ENCODE results near the gene PURB. TPM values are rescaled to one million over a fixed set of nuclear protein-coding genes. Genes with fewer than 3 reads are reported as not detected.

Gene PURB
- total RNA-seq, 4 donors from 2014 or later, result 20.9 to 32.1 (median 24.2) TPM

DNA sequence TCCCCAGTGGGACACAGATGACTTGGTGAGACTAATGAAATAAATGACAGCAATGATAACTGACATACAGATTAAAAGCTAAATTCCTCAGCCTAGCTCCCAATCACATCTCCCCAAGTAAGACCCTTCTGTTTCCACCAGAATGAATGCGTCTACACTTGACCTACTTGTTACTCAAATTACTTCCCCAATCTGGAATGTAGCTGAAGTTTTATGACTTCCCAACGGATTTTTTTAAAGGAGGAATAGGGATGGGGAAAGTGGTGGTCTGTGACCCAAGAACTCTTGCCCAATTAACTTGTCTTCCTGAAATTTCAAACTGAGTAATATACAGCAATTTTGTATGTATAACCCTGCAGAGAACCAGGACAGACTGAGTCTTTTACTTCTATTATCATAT, 46.6 kb downstream of the PURB start:
- ATAC-seq (ENCODE audit: low FRiP score) (no peak), DNase-seq (ENCODE audit: low spot score) (no peak)
- TF ChIP-seq, protein P1, sequence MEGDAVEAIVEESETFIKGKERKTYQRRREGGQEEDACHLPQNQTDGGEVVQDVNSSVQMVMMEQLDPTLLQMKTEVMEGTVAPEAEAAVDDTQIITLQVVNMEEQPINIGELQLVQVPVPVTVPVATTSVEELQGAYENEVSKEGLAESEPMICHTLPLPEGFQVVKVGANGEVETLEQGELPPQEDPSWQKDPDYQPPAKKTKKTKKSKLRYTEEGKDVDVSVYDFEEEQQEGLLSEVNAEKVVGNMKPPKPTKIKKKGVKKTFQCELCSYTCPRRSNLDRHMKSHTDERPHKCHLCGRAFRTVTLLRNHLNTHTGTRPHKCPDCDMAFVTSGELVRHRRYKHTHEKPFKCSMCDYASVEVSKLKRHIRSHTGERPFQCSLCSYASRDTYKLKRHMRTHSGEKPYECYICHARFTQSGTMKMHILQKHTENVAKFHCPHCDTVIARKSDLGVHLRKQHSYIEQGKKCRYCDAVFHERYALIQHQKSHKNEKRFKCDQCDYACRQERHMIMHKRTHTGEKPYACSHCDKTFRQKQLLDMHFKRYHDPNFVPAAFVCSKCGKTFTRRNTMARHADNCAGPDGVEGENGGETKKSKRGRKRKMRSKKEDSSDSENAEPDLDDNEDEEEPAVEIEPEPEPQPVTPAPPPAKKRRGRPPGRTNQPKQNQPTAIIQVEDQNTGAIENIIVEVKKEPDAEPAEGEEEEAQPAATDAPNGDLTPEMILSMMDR (IDR thresholded peaks at IDR 0.05), result no peak

DNA sequence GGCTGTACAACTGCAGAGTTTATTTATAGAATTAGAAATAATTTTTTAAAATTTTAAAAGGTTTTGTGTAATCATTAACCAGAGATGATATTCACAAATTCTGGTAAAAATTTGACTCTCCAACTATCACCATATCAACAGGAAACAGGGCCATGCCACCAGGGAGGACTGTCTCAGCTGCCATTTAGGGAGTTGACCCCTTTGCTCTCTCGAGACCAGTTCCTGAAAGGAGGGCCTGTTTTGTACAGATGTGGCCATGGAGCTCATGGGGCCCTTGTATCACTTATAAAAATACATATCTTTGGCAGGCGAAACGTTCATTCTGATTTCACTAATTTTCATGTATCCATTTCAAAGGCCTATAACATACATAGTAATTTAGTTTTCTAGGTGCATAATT, 57.8 kb downstream of the PURB start:
- ATAC-seq (ENCODE audit: low FRiP score), result no peak
- TF ChIP-seq, protein P1 (IDR thresholded peaks at IDR 0.05), result no peak
- no peak for DNase-seq (ENCODE audit: low spot score)

Other genes starting within 250 kb of the PURB start
- 10 to 100 TPM; 13.5 to 26.3 (median 15.3) TPM for gene ZMIZ2, start 136.7 kb downstream of the PURB start, total RNA-seq
- gene PPIA, start 88.8 kb downstream of the PURB start, total RNA-seq, result 1,000 to 10,000 TPM; 1,060 to 1,801 (median 1,521) TPM
- 100 to 1,000 TPM in 1 of 4 donors, 10 to 100 TPM in 3; 94.1 to 116 (median 97.9) TPM for gene H2AZ2, start 37.4 kb downstream of the PURB start, total RNA-seq
- gene MYO1G, start 93.5 kb upstream of the PURB start, total RNA-seq, result 10 to 100 TPM in 1 of 4 donors, 1 to 10 TPM in 3; 2.6 to 14.7 (median 4.0) TPM
- gene CCM2, start 114.7 kb upstream of the PURB start, total RNA-seq, result 10 to 100 TPM; 40.5 to 61.7 (median 57.6) TPM
- 1 to 10 TPM; 1.4 to 4.4 (median 3.0) TPM for gene NACAD, start 203.4 kb upstream of the PURB start, total RNA-seq
- gene TBRG4, start 226.2 kb upstream of the PURB start, total RNA-seq, result 10 to 100 TPM; 44.4 to 70.7 (median 49.8) TPM

Data from omental fat pad (tissue), 4 donors.